IMR-90 (cell line): ENCODE measurements around the gene NOD1.

ENCODE experiments used
- POLR2A ChIP-seq: IDR thresholded peaks from 2 replicates; pipeline ENCODE4 v1.6.1; 2012; ENCODE audit warnings: mild to moderate bottlenecking, low read depth, low read length
- TF ChIP-seq, protein P1 (sequence below): conservative IDR thresholded peaks from 2 replicates; pipeline ENCODE4 v1.5.1; 2012; ENCODE audit warnings: mild to moderate bottlenecking, low read depth, low read length, improper control_type of control experiment

- TF ChIP-seq POLR2A = no peak
- TF ChIP-seq, protein P1, sequence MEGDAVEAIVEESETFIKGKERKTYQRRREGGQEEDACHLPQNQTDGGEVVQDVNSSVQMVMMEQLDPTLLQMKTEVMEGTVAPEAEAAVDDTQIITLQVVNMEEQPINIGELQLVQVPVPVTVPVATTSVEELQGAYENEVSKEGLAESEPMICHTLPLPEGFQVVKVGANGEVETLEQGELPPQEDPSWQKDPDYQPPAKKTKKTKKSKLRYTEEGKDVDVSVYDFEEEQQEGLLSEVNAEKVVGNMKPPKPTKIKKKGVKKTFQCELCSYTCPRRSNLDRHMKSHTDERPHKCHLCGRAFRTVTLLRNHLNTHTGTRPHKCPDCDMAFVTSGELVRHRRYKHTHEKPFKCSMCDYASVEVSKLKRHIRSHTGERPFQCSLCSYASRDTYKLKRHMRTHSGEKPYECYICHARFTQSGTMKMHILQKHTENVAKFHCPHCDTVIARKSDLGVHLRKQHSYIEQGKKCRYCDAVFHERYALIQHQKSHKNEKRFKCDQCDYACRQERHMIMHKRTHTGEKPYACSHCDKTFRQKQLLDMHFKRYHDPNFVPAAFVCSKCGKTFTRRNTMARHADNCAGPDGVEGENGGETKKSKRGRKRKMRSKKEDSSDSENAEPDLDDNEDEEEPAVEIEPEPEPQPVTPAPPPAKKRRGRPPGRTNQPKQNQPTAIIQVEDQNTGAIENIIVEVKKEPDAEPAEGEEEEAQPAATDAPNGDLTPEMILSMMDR = no peak
Measured at GRCh38 chr7:30433506-30433905, 45.1 kb downstream of the NOD1 start.
